ENCODE data around the gene UPK2. TPM values are rescaled to one million over a fixed set of nuclear protein-coding genes. Genes with fewer than 3 reads are reported as not detected.

Gene UPK2
- total and polyA plus RNA-seq, 10 of the 15 experiments (the other 5 are each of a cell fraction or from before 2014, with no cell fraction given) = 0.07 to 1.0 (median 0.31) TPM; not detected in 7

- TF ChIP-seq ZZZ3 (IDR thresholded peaks at IDR 0.05; ENCODE audit: control insufficient read depth, insufficient read length, low read depth) = no peak
- no peak for TF ChIP-seq GATAD2B (conservative IDR thresholded peaks at IDR 0.05; ENCODE audit: low read depth)
Measured at GRCh38 chr11:118973985-118974384, 17.9 kb downstream of the UPK2 start (continued).

- Histone ChIP-seq H3K4me3 (no peak overlapping the region), H3K9ac (ENCODE audit: control insufficient read depth, insufficient read depth, low read length) (no peak overlapping the region), H3K36me3 (ENCODE audit: control insufficient read depth in 2 of 2, insufficient read depth in 2 of 2, low read length in 1 of 2) (no peaks in the 10 kb centered on the region), H3K4me2 (ENCODE audit: control insufficient read depth, insufficient read depth) (no peak overlapping the region), H4K20me1 (ENCODE audit: control insufficient read depth, insufficient read depth) (no peaks in the 10 kb centered on the region; the same call in 1 of the 2 replicates), H3K27me3 (replicated peaks in 1 of 2; ENCODE audit: control insufficient read depth in 2 of 2, insufficient read depth in 2 of 2, low read length in 1 of 2) (no peaks in the 10 kb centered on the region), H3K4me1 (ENCODE audit: control insufficient read depth, insufficient read depth, low read length) (no peaks in the 10 kb centered on the region), H3K79me2 (ENCODE audit: control insufficient read depth, insufficient read depth, low read length) (no peaks in the 10 kb centered on the region), H3K9me3 (replicated peaks; ENCODE audit: control insufficient read depth, insufficient read depth, low read length) (no peaks in the 10 kb centered on the region), H3K27ac (ENCODE audit: control insufficient read depth, insufficient read depth) (no peak overlapping the region), H2AFZ (ENCODE audit: control insufficient read depth, low read depth, low read length) (no peak overlapping the region)
- FAIRE-seq (no peak), DNase-seq (ENCODE audit: low read depth, low spot score) (no peak), ATAC-seq (no peak)
- POLR2A ChIA-PET = no interaction called here
- CTCF ChIA-PET = no interaction called here
- SMC1A ChIA-PET (ENCODE audit: uncharacterized antibody, unreplicated experiment) = no interaction called here
- TF ChIP-seq BCL11A (IDR thresholded peaks at IDR 0.05; ENCODE audit: low read depth, low read length) (no peak), EP300 (IDR thresholded peaks at IDR 0.05; ENCODE audit: borderline replicate concordance in 1 of 2, control insufficient read depth in 1 of 2, low read depth in 2 of 2, low read length in 2 of 2) (no peak), HDGF (IDR thresholded peaks at IDR 0.05) (no peak), RAD51 (IDR thresholded peaks at IDR 0.05) (no peak), HDAC2 (IDR thresholded peaks at IDR 0.05) (no peak), SIX5 (IDR thresholded peaks at IDR 0.05; ENCODE audit: low read depth, low read length, severe bottlenecking) (no peak), IRF4 (IDR thresholded peaks at IDR 0.05; ENCODE audit: low read depth, low read length) (no peak), CREM (IDR thresholded peaks at IDR 0.05; ENCODE audit: low read depth) (no peak), ASH2L (IDR thresholded peaks at IDR 0.05; ENCODE audit: borderline replicate concordance, low read depth) (no peak), MLLT1 (IDR thresholded peaks at IDR 0.05) (no peak), MTA2 (IDR thresholded peaks at IDR 0.05; ENCODE audit: low read depth) (no peak), KAT2A (conservative IDR thresholded peaks at IDR 0.05; ENCODE audit: control insufficient read depth, low read depth, low read length) (no peak), ZNF622 (IDR thresholded peaks at IDR 0.05) (no peak)
- intact Hi-C loops (cut with micrococcal nuclease; ENCODE audit: unreplicated experiment) = no loop called here
- no TSS peak for BruUV-seq (replicated peaks)
- in situ Hi-C loops (cut with MboI) = no loop called here
- 51% methylated on average over 15 of the region's 15 CpGs for WGBS (ENCODE audit: insufficient coverage, insufficient replicate concordance, low lambda C conversion rate, missing lambda C conversion rate)
- RAD21 ChIA-PET (ENCODE audit: unreplicated experiment) = no interaction called here
Measured at GRCh38 chr11:118975771-118976709, 19.9 kb downstream of the UPK2 start.
